Measurements from ENCODE around the gene PREX1.

DNA sequence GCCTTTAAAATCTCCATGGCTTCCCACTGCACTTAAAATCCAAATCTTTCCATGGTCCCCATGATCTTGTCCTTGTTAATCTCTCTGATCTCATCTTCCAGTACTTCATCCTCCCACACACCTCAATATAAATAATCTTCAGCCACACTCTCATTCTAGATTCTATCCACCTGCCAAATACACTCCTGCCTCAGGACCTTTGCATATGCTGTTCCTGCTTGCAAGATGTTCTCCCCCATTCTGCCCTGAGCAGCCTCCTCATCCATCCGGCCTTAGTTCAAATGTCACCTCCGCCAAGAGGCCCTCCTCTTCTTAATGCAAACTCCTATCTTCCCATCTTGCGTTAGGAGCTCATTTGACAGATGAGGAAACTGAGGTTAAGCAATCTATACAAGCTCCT lies 77.4 kb downstream of the PREX1 start:
- TF ChIP-seq, protein P1, sequence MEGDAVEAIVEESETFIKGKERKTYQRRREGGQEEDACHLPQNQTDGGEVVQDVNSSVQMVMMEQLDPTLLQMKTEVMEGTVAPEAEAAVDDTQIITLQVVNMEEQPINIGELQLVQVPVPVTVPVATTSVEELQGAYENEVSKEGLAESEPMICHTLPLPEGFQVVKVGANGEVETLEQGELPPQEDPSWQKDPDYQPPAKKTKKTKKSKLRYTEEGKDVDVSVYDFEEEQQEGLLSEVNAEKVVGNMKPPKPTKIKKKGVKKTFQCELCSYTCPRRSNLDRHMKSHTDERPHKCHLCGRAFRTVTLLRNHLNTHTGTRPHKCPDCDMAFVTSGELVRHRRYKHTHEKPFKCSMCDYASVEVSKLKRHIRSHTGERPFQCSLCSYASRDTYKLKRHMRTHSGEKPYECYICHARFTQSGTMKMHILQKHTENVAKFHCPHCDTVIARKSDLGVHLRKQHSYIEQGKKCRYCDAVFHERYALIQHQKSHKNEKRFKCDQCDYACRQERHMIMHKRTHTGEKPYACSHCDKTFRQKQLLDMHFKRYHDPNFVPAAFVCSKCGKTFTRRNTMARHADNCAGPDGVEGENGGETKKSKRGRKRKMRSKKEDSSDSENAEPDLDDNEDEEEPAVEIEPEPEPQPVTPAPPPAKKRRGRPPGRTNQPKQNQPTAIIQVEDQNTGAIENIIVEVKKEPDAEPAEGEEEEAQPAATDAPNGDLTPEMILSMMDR (IDR thresholded peaks at IDR 0.05): no peak
- TF ChIP-seq POLR2AphosphoS5 (IDR thresholded peaks at IDR 0.05) (no peak), POLR2A (IDR thresholded peaks at IDR 0.05) (no peak)

Measured in prostate gland (tissue), 2 donors.